GM18858 (cell line): Measurements from ENCODE around the gene DOCK1.
"Not testable (repeated sequence)": the region's sequence is repeated elsewhere in the genome, so short reads cannot be mapped to it uniquely, and the experiment has no call there.

ENCODE experiments used
- ATAC-seq: cut with Tn5 transposase; IDR thresholded peaks from one replicate; pipeline ENCODE4 v1.9.1; 2021; ENCODE audit not compliant: unreplicated experiment

The DOCK1 gene

GRCh38 chr10:126924180-126924914 is 19.1 kb downstream of the DOCK1 start:
- ATAC-seq = no peak

DNA sequence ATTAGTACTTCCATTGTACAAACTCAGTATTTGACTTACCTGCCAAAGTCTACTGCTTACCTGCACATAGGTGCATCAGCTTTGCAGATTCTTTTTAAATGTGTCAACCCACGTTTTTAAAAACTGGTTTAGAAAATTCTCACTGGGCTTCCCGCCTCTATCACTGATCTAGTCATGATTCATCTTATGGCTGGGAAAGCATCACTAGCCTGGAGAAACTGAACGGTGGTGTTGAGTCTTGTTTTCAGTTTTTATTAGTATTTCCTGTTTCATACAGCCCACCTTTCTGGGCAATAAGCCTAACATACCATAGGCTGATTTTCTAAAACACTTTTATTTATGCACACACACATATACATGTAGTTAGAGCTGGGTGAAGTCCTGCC is 19.7 kb downstream of the DOCK1 start:
- ATAC-seq = no peak

GRCh38 chr10:126926568-126926967 is 21.3 kb downstream of the DOCK1 start:
- no peak for ATAC-seq

GRCh38 chr10:126927799-126928198 is 22.6 kb downstream of the DOCK1 start:
- no peak for ATAC-seq

- ATAC-seq = no peak
Measured at GRCh38 chr10:126928274-126928673, 23.0 kb downstream of the DOCK1 start.

- no peak for ATAC-seq
Measured at GRCh38 chr10:126929391-126929790, 24.2 kb downstream of the DOCK1 start.

DNA sequence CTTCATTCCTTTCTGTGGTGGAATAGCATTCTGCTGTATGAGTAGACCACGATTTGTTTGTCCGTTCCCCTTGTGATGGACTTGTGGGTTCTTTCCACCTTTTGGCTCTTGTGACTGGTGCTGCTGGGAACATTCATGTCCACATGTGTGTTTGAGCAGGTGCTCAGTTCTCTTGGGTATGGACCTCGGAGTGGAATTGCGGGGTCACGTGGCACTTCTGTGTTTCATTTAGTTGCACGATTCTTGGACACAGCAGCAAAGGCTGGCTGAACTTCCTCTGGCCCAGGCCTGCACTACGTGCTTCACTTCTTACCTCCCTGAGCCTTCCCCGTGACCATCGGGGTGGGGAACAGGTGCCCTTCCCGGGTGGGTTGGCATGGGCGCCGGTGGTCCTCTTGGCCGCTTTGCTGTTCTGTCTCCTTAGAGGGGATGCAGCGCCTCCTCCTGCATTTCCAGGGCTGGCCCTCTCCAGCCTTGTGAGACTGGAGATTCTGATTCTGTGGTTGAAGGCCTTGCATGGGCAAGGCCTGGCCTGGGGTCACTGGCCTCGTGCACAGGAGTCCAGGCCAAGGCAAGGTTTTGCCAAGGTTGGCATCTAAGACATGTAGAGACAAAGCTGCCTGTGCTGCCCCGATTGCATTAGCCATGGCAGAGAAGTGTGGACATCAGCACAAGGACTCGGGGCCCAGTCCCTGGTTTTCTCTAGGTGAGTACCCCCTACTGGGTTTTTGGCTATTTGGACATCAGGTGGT is 25.1 kb downstream of the DOCK1 start:
- ATAC-seq = no peak

GRCh38 chr10:126930883-126931503 is 25.8 kb downstream of the DOCK1 start:
- ATAC-seq = no peak

- ATAC-seq = no peak
Measured at GRCh38 chr10:126931544-126931943, 26.3 kb downstream of the DOCK1 start.

DNA sequence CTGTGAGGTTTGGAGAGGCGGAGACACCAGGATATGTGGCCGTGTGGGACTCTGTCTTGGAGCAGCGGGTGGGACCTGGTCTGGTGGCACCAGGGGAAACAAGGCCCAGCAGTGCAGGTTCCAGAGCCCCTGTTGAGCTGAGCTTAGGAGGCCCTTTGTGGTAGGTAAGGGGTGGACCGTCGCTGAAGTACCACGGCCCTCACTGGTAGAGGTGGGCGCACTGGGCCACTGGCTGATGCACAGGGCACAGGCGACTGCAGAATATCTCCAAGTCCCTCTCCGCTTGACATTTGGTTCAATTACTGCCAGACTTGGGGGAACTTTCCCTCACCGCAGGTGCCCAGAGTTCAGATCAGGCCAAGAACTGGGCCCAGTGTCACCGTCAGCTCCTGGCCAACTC is 27.3 kb downstream of the DOCK1 start:
- ATAC-seq = no peak

DNA sequence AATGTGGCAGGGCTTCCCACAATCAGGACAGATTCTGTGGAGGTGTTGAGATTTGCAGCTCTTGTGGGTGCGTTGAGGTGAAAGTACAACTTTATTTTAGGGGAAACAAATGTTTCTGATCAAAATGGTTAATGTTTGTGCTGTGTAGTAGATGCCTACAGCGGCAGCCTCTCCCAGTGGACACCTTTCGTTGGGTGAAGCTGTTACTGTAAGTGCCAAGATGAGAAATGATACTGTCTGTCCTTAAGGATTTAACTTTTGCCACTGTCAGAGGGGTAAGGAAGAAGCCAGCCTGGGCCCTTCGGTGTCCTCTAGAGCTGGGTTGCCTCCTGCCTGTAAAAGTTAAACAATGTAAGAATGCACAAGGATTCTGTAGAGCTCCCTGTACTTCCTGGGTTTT is 27.9 kb downstream of the DOCK1 start:
- no peak for ATAC-seq

DNA sequence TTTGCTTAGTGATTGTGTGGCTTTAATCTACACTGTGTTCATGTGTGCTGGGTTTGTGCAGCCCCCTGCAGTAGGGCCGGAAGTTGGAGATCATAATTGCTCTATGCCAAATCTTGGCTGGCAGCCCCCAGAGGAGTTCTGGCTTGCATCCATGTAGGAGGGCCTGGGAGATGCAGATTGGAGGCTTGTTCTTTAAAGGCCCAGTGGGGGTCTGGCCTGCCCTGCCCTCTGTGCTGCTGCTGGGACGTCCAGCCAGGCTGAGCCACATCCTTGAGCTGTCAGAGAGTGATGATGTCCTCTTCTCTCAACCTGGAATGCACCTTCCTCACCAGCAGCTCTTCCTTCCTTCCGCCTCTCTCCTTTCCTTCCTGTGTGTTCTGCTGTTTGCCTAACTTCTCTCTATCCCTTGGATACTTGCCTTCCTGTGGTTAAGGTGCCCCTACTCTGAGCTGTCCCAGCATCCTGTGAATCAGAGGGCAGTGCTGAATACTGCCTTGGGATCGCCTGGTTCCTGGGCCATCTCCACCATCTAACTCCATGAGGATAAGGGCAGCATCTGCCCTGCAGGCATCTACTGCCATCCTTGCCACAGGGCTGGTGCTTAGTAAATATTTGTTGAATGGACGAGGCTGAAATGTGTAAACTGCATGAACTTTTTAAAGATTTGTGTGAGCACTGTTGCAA is 30.2 kb downstream of the DOCK1 start:
- ATAC-seq = no peak

DNA sequence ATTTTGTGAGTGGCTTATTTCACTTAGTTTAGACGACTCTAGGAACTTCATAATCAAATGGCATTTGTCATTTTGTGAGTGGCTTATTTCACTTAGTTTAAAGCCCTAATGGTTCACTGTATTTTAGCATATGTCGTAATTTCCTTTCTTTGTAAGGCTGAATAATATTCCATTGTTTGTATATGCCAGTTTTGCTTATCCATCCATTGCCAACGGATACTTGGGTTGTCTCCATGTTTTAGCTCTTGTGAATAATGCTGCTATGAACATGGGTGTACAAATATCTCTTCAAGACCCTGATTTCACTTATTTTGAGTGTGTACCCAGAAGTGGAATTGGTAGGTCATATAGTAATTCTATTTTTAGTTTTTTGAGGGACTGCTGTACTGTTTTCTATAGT is 31.8 kb downstream of the DOCK1 start:
- ATAC-seq = no peak

DNA sequence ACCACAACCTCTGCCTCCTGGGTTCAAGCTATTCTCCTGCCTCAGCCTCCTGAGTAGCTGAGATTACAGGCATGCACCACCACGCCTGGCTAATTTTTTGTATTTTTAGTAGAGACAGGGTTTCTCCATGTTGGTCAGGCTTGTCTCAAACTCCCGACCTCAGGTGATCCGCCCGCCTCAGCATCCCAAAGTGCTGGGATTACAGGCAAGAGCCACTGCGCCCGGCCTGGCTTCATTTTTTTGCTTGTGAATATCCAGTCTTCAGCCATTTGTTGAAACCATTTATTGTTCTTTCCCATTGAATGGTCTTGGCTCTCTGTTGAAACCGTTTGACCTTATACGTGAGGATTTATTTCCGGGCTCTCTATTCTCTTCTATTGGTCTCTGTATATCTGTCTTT is 32.9 kb downstream of the DOCK1 start:
- ATAC-seq = not testable (repeated sequence)

- ATAC-seq = no peak
Measured at GRCh38 chr10:126939706-126940105, 34.5 kb downstream of the DOCK1 start.

- ATAC-seq = no peak
Measured at GRCh38 chr10:126940670-126941310, 35.6 kb downstream of the DOCK1 start.

- ATAC-seq = no peak
Measured at GRCh38 chr10:126944191-126944590, 39.0 kb downstream of the DOCK1 start.

DNA sequence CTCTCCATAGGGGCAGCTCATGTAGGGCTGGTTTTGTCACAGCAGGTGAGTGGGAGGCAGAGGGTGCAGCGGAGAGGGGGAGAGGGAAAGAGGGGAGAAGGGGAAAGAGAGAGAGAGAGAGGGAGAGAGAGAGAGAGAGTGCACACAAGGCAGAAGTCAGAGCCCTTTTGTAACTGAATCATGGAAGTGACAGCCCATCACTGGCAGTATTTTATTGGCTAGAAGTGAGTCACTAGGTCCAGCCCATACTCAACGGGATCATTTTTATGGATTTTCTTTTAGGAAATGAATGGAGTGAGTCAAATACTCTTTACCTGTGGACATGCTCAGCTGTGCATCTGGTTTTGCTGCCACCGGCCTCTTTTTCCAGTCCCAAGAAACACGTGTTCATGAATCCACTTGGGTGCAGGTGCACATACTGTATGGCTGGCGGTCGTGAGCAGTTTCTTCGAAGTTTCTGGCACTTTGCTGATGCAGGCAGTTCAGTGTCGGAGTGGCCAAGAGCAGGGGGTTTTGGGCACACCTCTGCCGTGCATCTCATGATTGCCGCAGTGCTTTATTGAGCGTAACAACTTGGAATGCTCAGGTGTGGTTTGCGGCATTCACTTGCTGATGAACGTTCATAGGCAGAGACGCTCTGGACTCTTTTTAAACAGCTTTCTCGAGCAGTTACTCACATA is 40.3 kb downstream of the DOCK1 start:
- ATAC-seq = no peak

DNA sequence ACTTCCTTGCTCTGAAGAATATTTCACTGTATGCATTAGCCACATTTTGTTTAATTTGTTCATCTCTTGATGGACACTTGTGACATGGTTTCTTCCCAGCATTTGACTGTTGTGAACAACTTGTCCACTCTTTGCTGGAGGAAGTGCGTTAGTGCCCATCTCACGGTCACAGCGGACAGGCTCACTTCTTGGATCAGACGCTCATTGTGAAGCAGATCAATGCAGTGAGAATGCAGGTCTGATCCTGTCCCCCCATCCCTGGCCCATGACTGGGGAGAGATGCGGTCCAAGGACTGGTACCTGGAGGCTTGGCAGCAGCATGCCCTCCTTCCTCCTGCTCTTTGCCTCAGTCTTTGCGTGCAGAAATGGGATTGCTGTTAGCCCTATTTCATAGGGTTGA is 41.5 kb downstream of the DOCK1 start:
- ATAC-seq = no peak

GRCh38 chr10:126948355-126949160 is 43.3 kb downstream of the DOCK1 start:
- no peak for ATAC-seq
